Tibial nerve (tissue), 4 donors: Measurements from ENCODE around the gene HECTD4.

Experiments
- EP300 ChIP-seq, 2 donors: sonication (generic); formaldehyde crosslinking; IDR thresholded peaks; one replicate each; pipeline ENCODE4 v1.6.1; 2017; ENCODE audit warnings: antibody characterized with exemption in 2 of 2, mild to moderate bottlenecking in 1 of 2
- POLR2A ChIP-seq, 2 donors: fragments of 450-650 bp; IDR thresholded peaks; one replicate each; pipeline ENCODE4 v1.6.1; 2017; ENCODE audit warnings: antibody characterized with exemption in 2 of 2, mild to moderate bottlenecking in 2 of 2, moderate library complexity in 2 of 2
- TF ChIP-seq, protein P1 (sequence below), 5 experiments: fragments of 200-600 bp in 3 of 5; fragments of 450-650 bp in 2 of 5; sonication (generic) in 3 of 5; IDR thresholded peaks; one replicate each; pipeline ENCODE4 v1.5.1; 2016 to 2019; ENCODE audit warnings: antibody characterized with exemption in 5 of 5, mild to moderate bottlenecking in 3 of 5, moderate library complexity in 2 of 5

- TF ChIP-seq, protein P1, sequence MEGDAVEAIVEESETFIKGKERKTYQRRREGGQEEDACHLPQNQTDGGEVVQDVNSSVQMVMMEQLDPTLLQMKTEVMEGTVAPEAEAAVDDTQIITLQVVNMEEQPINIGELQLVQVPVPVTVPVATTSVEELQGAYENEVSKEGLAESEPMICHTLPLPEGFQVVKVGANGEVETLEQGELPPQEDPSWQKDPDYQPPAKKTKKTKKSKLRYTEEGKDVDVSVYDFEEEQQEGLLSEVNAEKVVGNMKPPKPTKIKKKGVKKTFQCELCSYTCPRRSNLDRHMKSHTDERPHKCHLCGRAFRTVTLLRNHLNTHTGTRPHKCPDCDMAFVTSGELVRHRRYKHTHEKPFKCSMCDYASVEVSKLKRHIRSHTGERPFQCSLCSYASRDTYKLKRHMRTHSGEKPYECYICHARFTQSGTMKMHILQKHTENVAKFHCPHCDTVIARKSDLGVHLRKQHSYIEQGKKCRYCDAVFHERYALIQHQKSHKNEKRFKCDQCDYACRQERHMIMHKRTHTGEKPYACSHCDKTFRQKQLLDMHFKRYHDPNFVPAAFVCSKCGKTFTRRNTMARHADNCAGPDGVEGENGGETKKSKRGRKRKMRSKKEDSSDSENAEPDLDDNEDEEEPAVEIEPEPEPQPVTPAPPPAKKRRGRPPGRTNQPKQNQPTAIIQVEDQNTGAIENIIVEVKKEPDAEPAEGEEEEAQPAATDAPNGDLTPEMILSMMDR (IDR thresholded peaks at IDR 0.05) = no peak
- no peak for TF ChIP-seq POLR2A (IDR thresholded peaks at IDR 0.05)
- TF ChIP-seq EP300 (IDR thresholded peaks at IDR 0.05) = no peak
These were observed 85.0 kb downstream of the HECTD4 start for GRCh38 chr12:112297188-112297587.
